Iris pigment epithelial cell (primary cell): Measurements from ENCODE around the gene MYBPC3.
"Not testable (repeated sequence)": the region's sequence is repeated elsewhere in the genome, so short reads cannot be mapped to it uniquely, and the experiment has no call there.

Experiments
- DNase-seq: peaks from one replicate; pipeline ENCODE4 v3.0.0-alpha.2; 2011; ENCODE audit warnings: low read depth

MYBPC3 gene

GRCh38 chr11:47317064-47317828 is 35.3 kb downstream of the MYBPC3 start:
- DNase-seq = no peak

- DNase-seq = not testable (repeated sequence)
These were observed 36.0 kb downstream of the MYBPC3 start for GRCh38 chr11:47316501-47316900.

GRCh38 chr11:47314992-47315391 is 37.5 kb downstream of the MYBPC3 start:
- DNase-seq = no peak

- DNase-seq = no peak
These were observed 44.3 kb downstream of the MYBPC3 start for GRCh38 chr11:47308050-47308823.

GRCh38 chr11:47306484-47306844 is 46.0 kb downstream of the MYBPC3 start:
- no peak for DNase-seq

- DNase-seq = no peak
These were observed 46.6 kb downstream of the MYBPC3 start for GRCh38 chr11:47305734-47306483.

GRCh38 chr11:47302853-47303252 is 49.6 kb downstream of the MYBPC3 start:
- no peak for DNase-seq

- no peak for DNase-seq
These were observed 53.4 kb downstream of the MYBPC3 start for GRCh38 chr11:47299078-47299477.

- no peak for DNase-seq
These were observed 56.5 kb downstream of the MYBPC3 start for GRCh38 chr11:47296045-47296444.

- DNase-seq = no peak
These were observed 57.1 kb downstream of the MYBPC3 start for GRCh38 chr11:47295385-47295784.

GRCh38 chr11:47289856-47290255 is 62.6 kb downstream of the MYBPC3 start:
- DNase-seq = peak; percentile 15

- no peak for DNase-seq
These were observed 64.4 kb downstream of the MYBPC3 start for GRCh38 chr11:47288066-47288465.

GRCh38 chr11:47285969-47286770 is 66.3 kb downstream of the MYBPC3 start:
- DNase-seq = no peak

GRCh38 chr11:47284151-47284550 is 68.4 kb downstream of the MYBPC3 start:
- DNase-seq = no peak

GRCh38 chr11:47282462-47282861 is 70.0 kb downstream of the MYBPC3 start:
- no peak for DNase-seq
